H1 (cell line): ENCODE data around the gene MAPK1. TPM values are rescaled to one million over a fixed set of nuclear protein-coding genes. Genes with fewer than 3 reads are reported as not detected.
"Not testable (repeated sequence)": the region's sequence is repeated elsewhere in the genome, so short reads cannot be mapped to it uniquely, and the experiment has no call there.

ENCODE experiments used
- CTCF ChIA-PET: fragments of 300-600 bp; sonication (Branson Sonifier 250); formaldehyde crosslinking; loops from one replicate; lab custom pipeline; 2021; ENCODE audit not compliant: partially characterized antibody; lab: Charles Lee
- POLR2A ChIA-PET: fragments of 300-600 bp; sonication (Branson Sonifier 250); formaldehyde crosslinking; loops from one replicate; lab custom pipeline; 2021; ENCODE audit warnings: inconsistent platforms; ENCODE audit not compliant: partially characterized antibody; lab: Charles Lee
- DNase-seq, 2 experiments: peaks; one replicate each; pipeline versions ENCODE4 v3.0.0 to v3.0.0-alpha.2; 2010 to 2022; ENCODE audit warnings: low spot score in 2 of 2, low read depth in 1 of 2, mixed read lengths in 1 of 2
- FAIRE-seq: peaks from 2 replicates; lab custom pipeline; 2011; peaks lifted over from hg19 to GRCh38; lab: Jason Lieb, UNC
- H2AFZ ChIP-seq: 2 replicates; pipeline ENCODE4 v1.8.1; 2012; ENCODE audit warnings: low read length, inconsistent platforms
- H2AK5ac ChIP-seq: 2 replicates; pipeline ENCODE4 v1.6.1; 2013; ENCODE audit warnings: low read depth, low read length
- H2BK120ac ChIP-seq: replicated peaks from 2 replicates; pipeline ENCODE3; 2013; ENCODE audit warnings: low read depth, low read length, inconsistent platforms
- H2BK12ac ChIP-seq: 2 replicates; pipeline ENCODE4 v1.6.1; 2013; ENCODE audit warnings: low read depth, low read length
- H2BK15ac ChIP-seq: 2 replicates; pipeline ENCODE4 v1.6.1; 2013; ENCODE audit warnings: low read length
- H2BK20ac ChIP-seq: 2 replicates; pipeline ENCODE4 v1.6.1; 2013; ENCODE audit warnings: low read length
- H2BK5ac ChIP-seq: 2 replicates; pipeline ENCODE4 v1.6.1; 2013; ENCODE audit warnings: low read depth, low read length
- H3K14ac ChIP-seq: 2 replicates; pipeline ENCODE4 v1.6.1; 2013; ENCODE audit warnings: inconsistent platforms; ENCODE audit not compliant: insufficient read length
- H3K18ac ChIP-seq: 2 replicates; pipeline ENCODE4 v1.6.1; 2013; ENCODE audit warnings: low read length; ENCODE audit errors: extremely low read depth
- H3K23ac ChIP-seq: 2 replicates; pipeline ENCODE4 v1.6.1; 2013; ENCODE audit warnings: inconsistent platforms; ENCODE audit not compliant: insufficient read length
- H3K23me2 ChIP-seq: 2 replicates; pipeline ENCODE4 v1.6.1; 2013; ENCODE audit warnings: low read depth, low read length
- H3K27ac ChIP-seq: 2 replicates; pipeline ENCODE4 v1.6.1; 2011; ENCODE audit warnings: low read depth, low read length, inconsistent platforms
- H3K27me3 ChIP-seq, 4 experiments: replicated peaks in 1 of 4; 1 replicate in 1 of 4; 2 replicates in 3 of 4; pipeline versions ENCODE4 v1.6.1 to v1.8.1; 2011 to 2013; ENCODE audit warnings: low read length in 3 of 4, mild to moderate bottlenecking in 3 of 4, inconsistent platforms in 2 of 4, mixed read lengths in 2 of 4, moderate library complexity in 1 of 4; ENCODE audit not compliant: control insufficient read depth in 3 of 4, insufficient read depth in 3 of 4; ENCODE audit errors: extremely low read depth in 1 of 4
- H3K36me3 ChIP-seq, 4 experiments: 2 replicates each; pipeline versions ENCODE4 v1.6.1 to v1.8.1; 2011 to 2013; ENCODE audit warnings: mild to moderate bottlenecking in 4 of 4, low read length in 3 of 4, moderate library complexity in 2 of 4, control low read depth in 1 of 4, inconsistent platforms in 1 of 4; ENCODE audit not compliant: insufficient read depth in 4 of 4, control insufficient read depth in 2 of 4
- H3K4ac ChIP-seq: replicated peaks from 2 replicates; pipeline ENCODE3; 2013; ENCODE audit warnings: low read length, low read depth, mixed read lengths, inconsistent platforms; ENCODE audit not compliant: insufficient read length
- H3K4me1 ChIP-seq, 4 experiments: replicated peaks in 1 of 4; 1 replicate in 1 of 4; 2 replicates in 3 of 4; pipeline versions ENCODE4 v1.6.1 to v1.8.1; 2011 to 2013; ENCODE audit warnings: low read length in 3 of 4, inconsistent platforms in 2 of 4, mixed read lengths in 1 of 4; ENCODE audit not compliant: insufficient read depth in 4 of 4, control insufficient read depth in 3 of 4
- H3K4me2 ChIP-seq, 2 experiments: 2 replicates each; pipeline versions ENCODE4 v1.6.1 to v1.8.1; 2011 to 2013; ENCODE audit warnings: low read depth in 2 of 2, low read length in 2 of 2, control low read depth in 1 of 2, inconsistent platforms in 1 of 2, mild to moderate bottlenecking in 1 of 2; ENCODE audit not compliant: insufficient read depth in 1 of 2
- H3K4me3 ChIP-seq, 4 experiments: fragments of 200-600, 300-600 bp in 1 of 4; sonication (generic), shearing (Covaris generic), sonication (Bioruptor Twin) in 1 of 4; 2 replicates each; pipeline versions ENCODE4 v1.5.1 to v1.8.1; 2011 to 2016; ENCODE audit warnings: low read length in 4 of 4, low read depth in 3 of 4, control low read depth in 2 of 4, inconsistent platforms in 2 of 4, mild to moderate bottlenecking in 2 of 4, mixed read lengths in 1 of 4, moderate library complexity in 1 of 4; ENCODE audit not compliant: insufficient read depth in 2 of 4; ENCODE audit errors: extremely low read depth in 1 of 4
- H3K56ac ChIP-seq: replicated peaks from 2 replicates; pipeline ENCODE3; 2013; ENCODE audit warnings: low read depth, mild to moderate bottlenecking, mixed read lengths, low read length, inconsistent platforms; ENCODE audit not compliant: insufficient read length
- H3K79me1 ChIP-seq: 2 replicates; pipeline ENCODE4 v1.6.1; 2013; ENCODE audit warnings: low read depth, low read length, control low read depth
- H3K79me2 ChIP-seq, 2 experiments: 2 replicates each; pipeline versions ENCODE4 v1.6.1 to v1.8.1; 2012 to 2013; ENCODE audit warnings: low read length in 2 of 2, mild to moderate bottlenecking in 2 of 2, inconsistent platforms in 1 of 2; ENCODE audit not compliant: insufficient read depth in 2 of 2, control insufficient read depth in 1 of 2
- H3K9ac ChIP-seq, 4 experiments: replicated peaks in 1 of 4; 1 replicate in 1 of 4; 2 replicates in 3 of 4; pipeline versions ENCODE4 v1.6.1 to v1.8.1; 2011 to 2013; ENCODE audit warnings: low read depth in 3 of 4, low read length in 3 of 4, control low read depth in 2 of 4, mild to moderate bottlenecking in 2 of 4, moderate library complexity in 2 of 4, inconsistent platforms in 1 of 4; ENCODE audit errors: extremely low read depth in 1 of 4
- H3K9me3 ChIP-seq, 2 experiments: 2 replicates each; pipeline versions ENCODE4 v1.6.1 to v1.8.1; 2012 to 2013; ENCODE audit warnings: mild to moderate bottlenecking in 2 of 2, moderate library complexity in 2 of 2, control low read depth in 1 of 2, inconsistent platforms in 1 of 2, low read depth in 1 of 2, low read length in 1 of 2, mixed read lengths in 1 of 2; ENCODE audit not compliant: insufficient read depth in 2 of 2
- H4K20me1 ChIP-seq, 2 experiments: replicated peaks in 1 of 2; 2 replicates each; pipeline versions ENCODE3 to v1.8.1; 2011 to 2013; ENCODE audit warnings: inconsistent platforms in 2 of 2, low read length in 2 of 2, mild to moderate bottlenecking in 1 of 2; ENCODE audit not compliant: insufficient read depth in 2 of 2, control insufficient read depth in 1 of 2
- H4K5ac ChIP-seq: 2 replicates; pipeline ENCODE4 v1.6.1; 2013; ENCODE audit warnings: low read length, low read depth, mixed read lengths, inconsistent platforms; ENCODE audit not compliant: insufficient read length
- H4K8ac ChIP-seq: 2 replicates; pipeline ENCODE4 v1.8.0; 2013; ENCODE audit warnings: mild to moderate bottlenecking, moderate library complexity, low read length, inconsistent platforms; ENCODE audit not compliant: insufficient read depth; ENCODE audit errors: extremely low read depth
- H4K91ac ChIP-seq: replicated peaks from 2 replicates; pipeline ENCODE3; 2013; ENCODE audit warnings: low read length, mixed read lengths, inconsistent platforms; ENCODE audit not compliant: insufficient read length
- WGBS, 2 experiments: shearing (Covaris generic) in 1 of 2; methylation state at CpG; one replicate each; pipeline versions ENCODE4 v1.1.6 to v1.1.7; 2013 to 2015; ENCODE audit warnings: low lambda C conversion rate in 2 of 2, mixed read lengths in 2 of 2, inconsistent platforms in 1 of 2, low coverage in 1 of 2, missing lambda C conversion rate in 1 of 2; ENCODE audit not compliant: insufficient replicate concordance in 2 of 2, insufficient coverage in 1 of 2, insufficient read length in 1 of 2; ENCODE audit errors: extremely low coverage in 1 of 2, missing lambda C conversion rate in 1 of 2; 5-methylcytosine and 5-hydroxymethylcytosine counted together
- polyA plus RNA-seq, 7 experiments: library from polyadenylated mRNA; depleted of rRNA in 3 of 7; stranded (reverse) in 5 of 7; unstranded in 2 of 7; fragments of >200 nt in 5 of 7; fragments of 200-250 nt in 2 of 7; gene quantifications; 1 replicate in 5 of 7; 2 replicates in 1 of 7; 4 replicates in 1 of 7; pipeline versions ENCODE4 v1.2.1 to v1.2.3, GENCODE V29; 2011 to 2013; ENCODE audit warnings: missing spikeins in 2 of 7, mixed read lengths in 2 of 7
- total RNA-seq: library from RNA; stranded (reverse); fragmentation: NEBNext Ultra II Directional; extraction: Animal tissue kit (Norgen Biotek cat#: 25700); gene quantifications from 2 replicates; pipeline ENCODE4 v1.2.1, GENCODE V29; 2021

Gene MAPK1
- total and polyA plus RNA-seq, 2 of the 8 experiments (the other 6 are each of a cell fraction or from before 2014, with no cell fraction given), result 28.1 to 101 TPM

GRCh38 chr22:21790849-21791610 lies 76.4 kb downstream of the MAPK1 start:
- H2AFZ ChIP-seq, FAIRE-seq, H3K14ac ChIP-seq, H3K4ac ChIP-seq, H3K4me3 ChIP-seq, H2BK12ac ChIP-seq, H3K23me2 ChIP-seq, DNase-seq, H4K20me1 ChIP-seq, H3K79me2 ChIP-seq, H2AK5ac ChIP-seq, H3K27me3 ChIP-seq, H3K4me2 ChIP-seq, H3K18ac ChIP-seq, H2BK120ac ChIP-seq, H2BK20ac ChIP-seq, H3K9me3 ChIP-seq, H3K4me1 ChIP-seq, H2BK5ac ChIP-seq, H3K23ac ChIP-seq, H3K79me1 ChIP-seq, POLR2A ChIA-PET, H2BK15ac ChIP-seq, H3K56ac ChIP-seq, H4K8ac ChIP-seq, H3K27ac ChIP-seq, H3K9ac ChIP-seq, H4K5ac ChIP-seq, H4K91ac ChIP-seq: not testable (repeated sequence)
- 93% methylated on average over 11 of the region's 11 CpGs; no CpG with 5 or more reads in 1 of the 2 experiments for WGBS, 2 experiments
- H3K36me3 ChIP-seq, result peaks cover 0 to 27% (median 7%) of the 10 kb centered on the region in 4 experiments; a peak in 4 of 8 replicates
- CTCF ChIA-PET, result interaction anchor here (0.6 to 1.1 kb wide), 5 partner anchors 16 to 345 kb away, joined by 3 to 7 read pairs (median 3); no protein-coding TSS in a partner anchor
